Activated T-cell treated with anti-CD3 and anti-CD28 coated beads, Interleukin-2, amount 50 U/mL, for 24 hours (primary cell): ENCODE measurements around the gene ZNF331.

ENCODE experiments used
- DNase-seq: peaks from one replicate; pipeline ENCODE4 v3.0.0-alpha.2; 2020
- H3K27ac Mint-ChIP-seq: 2 replicates; pipeline ENCODE4 v1.8.0; 2020; ENCODE audit warnings: mild to moderate bottlenecking, mixed read lengths
- H3K27me3 Mint-ChIP-seq: 2 replicates; pipeline ENCODE4 v1.8.0; 2020; ENCODE audit warnings: mixed read lengths
- H3K36me3 Mint-ChIP-seq: 2 replicates; pipeline ENCODE4 v1.8.0; 2020; ENCODE audit warnings: low read depth, mixed read lengths
- H3K4me1 Mint-ChIP-seq: 2 replicates; pipeline ENCODE4 v1.8.0; 2020; ENCODE audit warnings: low read depth, mixed read lengths
- H3K4me3 Mint-ChIP-seq: 2 replicates; pipeline ENCODE4 v1.8.0; 2020; ENCODE audit warnings: mild to moderate bottlenecking, moderate library complexity, mixed read lengths
- H3K9me3 Mint-ChIP-seq: 2 replicates; pipeline ENCODE4 v1.8.0; 2020; ENCODE audit warnings: mixed read lengths

Gene ZNF331

GRCh38 chr19:53612762-53613526 is 75.0 kb downstream of the ZNF331 start:
- Mint-ChIP-seq H3K36me3 (no peaks in the 10 kb centered on the region), H3K4me1 (no peaks in the 10 kb centered on the region), H3K9me3 (peaks cover 6% of the 10 kb centered on the region), H3K27me3 (no peaks in the 10 kb centered on the region), H3K4me3 (no peak overlapping the region), H3K27ac (no peak overlapping the region)
- no peak for DNase-seq

DNA sequence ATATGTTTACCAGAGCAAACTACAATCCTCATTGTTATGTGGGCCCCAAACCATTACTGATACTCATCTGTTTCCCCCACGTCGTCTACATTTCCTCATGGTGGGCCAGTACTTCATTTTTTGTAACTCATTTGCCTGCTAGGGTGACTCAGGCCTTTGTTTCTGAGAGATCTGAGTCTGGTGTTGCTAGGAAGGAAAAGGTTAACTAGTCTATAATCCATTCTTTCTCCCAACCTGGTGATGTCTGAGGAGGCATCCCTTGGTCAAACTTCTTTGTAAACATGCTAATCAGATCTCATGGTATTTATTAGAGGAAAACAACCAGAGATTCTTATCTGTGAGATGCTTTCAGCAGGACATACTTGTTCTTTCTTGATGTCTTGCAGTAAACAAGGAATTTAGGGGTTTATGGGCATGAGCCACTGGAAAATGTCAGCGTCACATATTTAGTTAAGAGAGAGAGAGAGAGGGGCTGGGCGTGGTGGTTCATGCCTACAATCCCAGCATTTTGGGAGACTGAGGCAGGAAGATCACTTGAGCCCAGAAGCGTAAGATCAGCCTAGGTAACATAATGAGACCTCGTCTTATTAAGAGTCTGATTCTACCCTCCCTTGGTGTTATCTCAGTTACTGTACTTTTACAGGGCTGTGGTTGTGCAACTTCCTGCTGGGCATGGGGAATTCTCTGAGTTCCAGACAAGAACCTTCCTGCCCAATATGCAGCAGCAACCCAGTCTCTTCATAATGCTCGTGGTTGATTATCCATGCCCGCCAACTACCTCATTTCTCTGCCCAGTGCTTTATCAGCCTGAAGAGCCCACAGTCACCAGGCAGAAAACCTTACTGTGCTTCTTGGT is 84.2 kb downstream of the ZNF331 start:
- Mint-ChIP-seq H3K9me3 (peaks cover 12% of the 10 kb centered on the region), H3K27me3 (no peaks in the 10 kb centered on the region), H3K27ac (no peak overlapping the region), H3K36me3 (no peaks in the 10 kb centered on the region), H3K4me1 (no peaks in the 10 kb centered on the region), H3K4me3 (no peak overlapping the region)
- DNase-seq, result no peak

GRCh38 chr19:53624771-53625545 is 87.0 kb downstream of the ZNF331 start:
- Mint-ChIP-seq H3K4me3 (no peak overlapping the region), H3K4me1 (no peaks in the 10 kb centered on the region), H3K36me3 (no peaks in the 10 kb centered on the region), H3K27me3 (no peaks in the 10 kb centered on the region), H3K27ac (no peak overlapping the region), H3K9me3 (peaks cover 11% of the 10 kb centered on the region)
- DNase-seq, result no peak

DNA sequence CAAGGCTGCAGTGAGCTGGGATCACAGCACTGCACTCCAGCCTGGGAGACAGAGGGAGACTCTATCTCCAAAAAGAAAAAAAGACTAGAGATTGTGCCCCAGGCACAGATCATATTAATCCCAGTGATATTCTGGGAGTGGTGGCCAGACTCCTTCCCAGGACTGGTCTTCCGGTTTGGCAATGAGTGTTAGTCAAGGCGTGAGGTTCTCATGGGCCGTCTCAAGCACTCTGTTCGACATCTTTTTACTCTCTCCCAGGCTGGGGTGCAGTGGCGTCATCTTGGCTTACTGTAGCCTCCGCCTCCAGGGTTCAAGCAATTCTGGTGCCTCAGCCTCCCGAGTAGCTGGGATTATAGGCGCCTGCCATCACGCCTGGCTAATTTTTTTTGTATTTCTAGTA is 88.5 kb downstream of the ZNF331 start:
- no peaks in the 10 kb centered on the region for H3K4me1 Mint-ChIP-seq
- no peak for DNase-seq
- H3K27ac Mint-ChIP-seq, result no peak overlapping the region
- no peaks in the 10 kb centered on the region for H3K36me3 Mint-ChIP-seq
- H3K9me3 Mint-ChIP-seq, result peaks cover 11% of the 10 kb centered on the region
- no peaks in the 10 kb centered on the region for H3K27me3 Mint-ChIP-seq
- H3K4me3 Mint-ChIP-seq, result no peak overlapping the region

GRCh38 chr19:53626976-53627375 is 89.0 kb downstream of the ZNF331 start:
- Mint-ChIP-seq H3K36me3 (no peaks in the 10 kb centered on the region), H3K9me3 (peaks cover 10% of the 10 kb centered on the region), H3K27me3 (no peaks in the 10 kb centered on the region), H3K27ac (no peak overlapping the region), H3K4me1 (no peaks in the 10 kb centered on the region), H3K4me3 (no peak overlapping the region)
- no peak for DNase-seq
